GM18520 (cell line): ENCODE measurements around the gene EHD4.

Experiments
- ATAC-seq: cut with Tn5 transposase; IDR thresholded peaks from one replicate; pipeline ENCODE4 v1.9.1; 2021; ENCODE audit not compliant: unreplicated experiment

The EHD4 gene

GRCh38 chr15:41881920-41882688 is 90.3 kb downstream of the EHD4 start:
- no peak for ATAC-seq

- no peak for ATAC-seq
These were observed 90.8 kb downstream of the EHD4 start for GRCh38 chr15:41881550-41881919.

GRCh38 chr15:41881086-41881485 is 91.3 kb downstream of the EHD4 start:
- no peak for ATAC-seq

- ATAC-seq: no peak
These were observed 92.0 kb downstream of the EHD4 start for GRCh38 chr15:41880156-41880877.

GRCh38 chr15:41879321-41879845 is 93.0 kb downstream of the EHD4 start:
- no peak for ATAC-seq

GRCh38 chr15:41878355-41878699 is 94.0 kb downstream of the EHD4 start:
- no peak for ATAC-seq

GRCh38 chr15:41877631-41878354 is 94.6 kb downstream of the EHD4 start:
- ATAC-seq: no peak

- ATAC-seq: no peak
These were observed 95.7 kb downstream of the EHD4 start for GRCh38 chr15:41876689-41877088.

GRCh38 chr15:41876007-41876406 is 96.3 kb downstream of the EHD4 start:
- no peak for ATAC-seq

- no peak for ATAC-seq
These were observed 97.6 kb downstream of the EHD4 start for GRCh38 chr15:41874736-41875135.

GRCh38 chr15:41873711-41874110 is 98.6 kb downstream of the EHD4 start:
- ATAC-seq: no peak

GRCh38 chr15:41872166-41872747 is 100.1 kb downstream of the EHD4 start:
- ATAC-seq: no peak

- no peak for ATAC-seq
These were observed 101.0 kb downstream of the EHD4 start for GRCh38 chr15:41871175-41871905.

GRCh38 chr15:41870689-41871081 is 101.7 kb downstream of the EHD4 start:
- ATAC-seq: no peak

GRCh38 chr15:41869770-41870688 is 102.3 kb downstream of the EHD4 start:
- ATAC-seq: no peak

- ATAC-seq: no peak
These were observed 104.0 kb downstream of the EHD4 start for GRCh38 chr15:41868321-41868720.

GRCh38 chr15:41866872-41867579 is 105.3 kb downstream of the EHD4 start:
- no peak for ATAC-seq

- ATAC-seq: no peak
These were observed 106.1 kb downstream of the EHD4 start for GRCh38 chr15:41866263-41866703.

GRCh38 chr15:41865490-41866055 is 106.8 kb downstream of the EHD4 start:
- no peak for ATAC-seq
